ENCODE results near the gene TMPRSS6.

The TMPRSS6 gene

GRCh38 chr22:37063431-37064420 is 45.8 kb downstream of the TMPRSS6 start:
- DNase-seq = no peak

- DNase-seq = no peak
These were observed 46.7 kb downstream of the TMPRSS6 start for GRCh38 chr22:37062702-37063381.

- DNase-seq = no peak
These were observed 47.2 kb downstream of the TMPRSS6 start for GRCh38 chr22:37062376-37062675.

GRCh38 chr22:37061611-37062375 is 47.7 kb downstream of the TMPRSS6 start:
- no peak for DNase-seq

- DNase-seq = no peak
These were observed 48.5 kb downstream of the TMPRSS6 start for GRCh38 chr22:37060801-37061610.

- DNase-seq = no peak
These were observed 49.5 kb downstream of the TMPRSS6 start for GRCh38 chr22:37059876-37060449.

- DNase-seq = no peak
These were observed 50.4 kb downstream of the TMPRSS6 start for GRCh38 chr22:37058917-37059701.

GRCh38 chr22:37057796-37058510 is 51.6 kb downstream of the TMPRSS6 start:
- DNase-seq = no peak

GRCh38 chr22:37057226-37057625 is 52.3 kb downstream of the TMPRSS6 start:
- DNase-seq = no peak

- DNase-seq = no peak
These were observed 53.3 kb downstream of the TMPRSS6 start for GRCh38 chr22:37056246-37056645.

- DNase-seq = no peak
These were observed 54.7 kb downstream of the TMPRSS6 start for GRCh38 chr22:37054600-37055365.

GRCh38 chr22:37054056-37054395 is 55.5 kb downstream of the TMPRSS6 start:
- no peak for DNase-seq

- no peak for DNase-seq
These were observed 56.0 kb downstream of the TMPRSS6 start for GRCh38 chr22:37053310-37054055.

- DNase-seq = no peak
These were observed 56.9 kb downstream of the TMPRSS6 start for GRCh38 chr22:37052386-37053309.

- DNase-seq = peak in 1 of 2 donors; percentile 17
These were observed 57.8 kb downstream of the TMPRSS6 start, which contains the start of gene KCTD17 for GRCh38 chr22:37051391-37052385. Gene KCTD17 (plus strand): TSS chr22:37051742. CDS start chr22:37051761, 19 bp downstream.

GRCh38 chr22:37050913-37051312 is 58.6 kb downstream of the TMPRSS6 start:
- no peak for DNase-seq

- DNase-seq = no peak
These were observed 60.3 kb downstream of the TMPRSS6 start for GRCh38 chr22:37049224-37049623.
